H9 (cell line): ENCODE measurements around the gene DHPS. TPM values are rescaled to one million over a fixed set of nuclear protein-coding genes. Genes with fewer than 3 reads are reported as not detected.

Experiments
- DNase-seq: peaks from one replicate; pipeline ENCODE4 v3.0.0-alpha.2; 2017
- H2AFZ ChIP-seq: one replicate; pipeline ENCODE4 v1.6.1; 2013; ENCODE audit warnings: mild to moderate bottlenecking, low read length, control low read depth, moderate library complexity
- H2AK5ac ChIP-seq: 2 replicates; pipeline ENCODE4 v1.6.1; 2013; ENCODE audit warnings: low read length, control low read depth, mixed read lengths; ENCODE audit not compliant: insufficient read length
- H2BK120ac ChIP-seq: one replicate; pipeline ENCODE4 v1.6.1; 2013; ENCODE audit warnings: low read depth, mild to moderate bottlenecking, low read length, control low read depth, inconsistent platforms; ENCODE audit not compliant: poor library complexity, severe bottlenecking
- H2BK12ac ChIP-seq: 2 replicates; pipeline ENCODE4 v1.6.1; 2013; ENCODE audit warnings: low read length, control low read depth, mixed read lengths, low read depth; ENCODE audit not compliant: insufficient read length
- H2BK15ac ChIP-seq: 2 replicates; pipeline ENCODE4 v1.6.1; 2013; ENCODE audit warnings: low read depth, low read length, control low read depth
- H2BK20ac ChIP-seq: one replicate; pipeline ENCODE4 v1.6.1; 2013; ENCODE audit warnings: low read depth, mild to moderate bottlenecking, low read length, control low read depth, inconsistent platforms; ENCODE audit not compliant: poor library complexity, severe bottlenecking
- H2BK5ac ChIP-seq: 2 replicates; pipeline ENCODE4 v1.6.1; 2013; ENCODE audit warnings: low read length, control low read depth, mixed read lengths; ENCODE audit not compliant: insufficient read length
- H3K14ac ChIP-seq: 2 replicates; pipeline ENCODE4 v1.6.1; 2013; ENCODE audit warnings: low read length, control low read depth; ENCODE audit not compliant: insufficient read depth
- H3K18ac ChIP-seq: 2 replicates; pipeline ENCODE4 v1.6.1; 2013; ENCODE audit warnings: low read depth, mild to moderate bottlenecking, mixed read lengths, low read length, control low read depth; ENCODE audit not compliant: insufficient read length
- H3K23ac ChIP-seq: 2 replicates; pipeline ENCODE4 v1.6.1; 2013; ENCODE audit warnings: low read length, control low read depth, mixed read lengths, low read depth; ENCODE audit not compliant: insufficient read length
- H3K23me2 ChIP-seq: 2 replicates; pipeline ENCODE4 v1.6.1; 2013; ENCODE audit warnings: low read depth, mild to moderate bottlenecking, mixed read lengths, low read length, control low read depth; ENCODE audit not compliant: insufficient read length, poor library complexity, severe bottlenecking
- H3K27ac ChIP-seq: 2 replicates; pipeline ENCODE4 v1.5.1; 2013; ENCODE audit warnings: low read length, control low read depth, mixed read lengths, low read depth; ENCODE audit not compliant: insufficient read length
- H3K27me3 ChIP-seq: 2 replicates; pipeline ENCODE4 v1.6.1; 2013; ENCODE audit warnings: low read length, control low read depth, inconsistent platforms; ENCODE audit not compliant: insufficient read depth
- H3K4ac ChIP-seq: 2 replicates; pipeline ENCODE4 v1.6.1; 2013; ENCODE audit warnings: low read depth, mild to moderate bottlenecking, control low read depth, inconsistent platforms, low read length, moderate library complexity
- H3K4me1 ChIP-seq: 2 replicates; pipeline ENCODE4 v1.6.1; 2013; ENCODE audit warnings: low read length, control low read depth, inconsistent platforms; ENCODE audit not compliant: insufficient read depth
- H3K4me2 ChIP-seq: 2 replicates; pipeline ENCODE4 v1.6.1; 2013; ENCODE audit warnings: low read length, control low read depth, mixed read lengths; ENCODE audit not compliant: insufficient read length, insufficient read depth
- H3K56ac ChIP-seq: 2 replicates; pipeline ENCODE4 v1.6.1; 2013; ENCODE audit warnings: low read depth, mild to moderate bottlenecking, mixed read lengths, low read length, control low read depth; ENCODE audit not compliant: insufficient read length
- H3K79me1 ChIP-seq: 2 replicates; pipeline ENCODE4 v1.6.1; 2013; ENCODE audit warnings: low read depth, mild to moderate bottlenecking, moderate library complexity, low read length, control low read depth, inconsistent platforms; ENCODE audit not compliant: insufficient read depth, poor library complexity, severe bottlenecking
- H3K79me2 ChIP-seq: 2 replicates; pipeline ENCODE4 v1.6.1; 2013; ENCODE audit warnings: low read length, control low read depth, inconsistent platforms; ENCODE audit not compliant: insufficient read depth
- H3K9ac ChIP-seq: 2 replicates; pipeline ENCODE4 v1.6.1; 2013; ENCODE audit warnings: low read length, control low read depth, mixed read lengths; ENCODE audit not compliant: insufficient read length; ENCODE audit errors: extremely low read depth
- H3K9me3 ChIP-seq: one replicate; pipeline ENCODE4 v1.6.1; 2013; ENCODE audit warnings: low read depth, low read length, inconsistent platforms; ENCODE audit not compliant: control insufficient read depth
- H3T11ph ChIP-seq: one replicate; pipeline ENCODE4 v1.6.1; 2013; ENCODE audit warnings: mild to moderate bottlenecking, low read length, control low read depth, inconsistent platforms
- H4K20me1 ChIP-seq: one replicate; pipeline ENCODE4 v1.6.1; 2013; ENCODE audit not compliant: control insufficient read depth, insufficient read length, insufficient read depth
- H4K5ac ChIP-seq: 2 replicates; pipeline ENCODE4 v1.6.1; 2013; ENCODE audit warnings: low read depth, mild to moderate bottlenecking, mixed read lengths, low read length, control low read depth; ENCODE audit not compliant: insufficient read length
- H4K8ac ChIP-seq: replicated peaks from 2 replicates; pipeline ENCODE4 v1.6.1; 2013; ENCODE audit warnings: low read length, control low read depth, mixed read lengths, low read depth; ENCODE audit not compliant: insufficient read length
- H4K91ac ChIP-seq: 2 replicates; pipeline ENCODE4 v1.6.1; 2013; ENCODE audit warnings: low read depth, mild to moderate bottlenecking, moderate library complexity, mixed read lengths, low read length, control low read depth; ENCODE audit not compliant: insufficient read length
- H3K27ac Mint-ChIP-seq, 3 experiments: 2 replicates in 2 of 3; 3 replicates in 1 of 3; pipeline ENCODE4 v1.8.0; 2020 to 2021; ENCODE audit warnings: mixed read lengths in 3 of 3, mild to moderate bottlenecking in 1 of 3, moderate library complexity in 1 of 3
- H3K27me3 Mint-ChIP-seq: 2 replicates; pipeline ENCODE4 v1.8.0; 2021; ENCODE audit warnings: low read depth, mild to moderate bottlenecking, moderate library complexity, mixed read lengths
- H3K36me3 Mint-ChIP-seq, 3 experiments: 2 replicates in 2 of 3; 3 replicates in 1 of 3; pipeline ENCODE4 v1.8.0; 2020 to 2021; ENCODE audit warnings: low read depth in 3 of 3, mixed read lengths in 3 of 3; ENCODE audit not compliant: insufficient read depth in 1 of 3
- H3K4me1 Mint-ChIP-seq, 2 experiments: 2 replicates each; pipeline ENCODE4 v1.8.0; 2020; ENCODE audit warnings: mixed read lengths in 2 of 2
- H3K4me3 Mint-ChIP-seq, 2 experiments: 2 replicates in 1 of 2; 3 replicates in 1 of 2; pipeline ENCODE4 v1.8.0; 2020 to 2021; ENCODE audit warnings: mild to moderate bottlenecking in 2 of 2, mixed read lengths in 2 of 2, moderate library complexity in 1 of 2
- H3K9me3 Mint-ChIP-seq, 2 experiments: 2 replicates in 1 of 2; 3 replicates in 1 of 2; pipeline ENCODE4 v1.8.0; 2020; ENCODE audit warnings: mild to moderate bottlenecking in 2 of 2, mixed read lengths in 2 of 2, moderate library complexity in 1 of 2
- WGBS: extraction: QIAGEN DNeasy Blood & Tissue Kit; methylation state at CpG from one replicate; pipeline ENCODE4 v1.1.7; 2013; ENCODE audit warnings: missing lambda C conversion rate, low lambda C conversion rate, mixed read lengths; ENCODE audit not compliant: insufficient read length; ENCODE audit errors: extremely low coverage; 5-methylcytosine and 5-hydroxymethylcytosine counted together
- total RNA-seq: library from RNA; stranded (reverse); gene quantifications from 2 replicates; pipeline ENCODE4 v1.2.1, GENCODE V29; 2021
- TF ChIP-seq, protein P1 (sequence below): fragments of 200-600 bp; sonication (generic); conservative IDR thresholded peaks from 3 replicates; pipeline ENCODE4 v1.8.0; 2021; ENCODE audit warnings: antibody characterized with exemption, mild to moderate bottlenecking

Gene DHPS
- total RNA-seq, 1 experiment from 2014 or later: 94.9 TPM

DNA sequence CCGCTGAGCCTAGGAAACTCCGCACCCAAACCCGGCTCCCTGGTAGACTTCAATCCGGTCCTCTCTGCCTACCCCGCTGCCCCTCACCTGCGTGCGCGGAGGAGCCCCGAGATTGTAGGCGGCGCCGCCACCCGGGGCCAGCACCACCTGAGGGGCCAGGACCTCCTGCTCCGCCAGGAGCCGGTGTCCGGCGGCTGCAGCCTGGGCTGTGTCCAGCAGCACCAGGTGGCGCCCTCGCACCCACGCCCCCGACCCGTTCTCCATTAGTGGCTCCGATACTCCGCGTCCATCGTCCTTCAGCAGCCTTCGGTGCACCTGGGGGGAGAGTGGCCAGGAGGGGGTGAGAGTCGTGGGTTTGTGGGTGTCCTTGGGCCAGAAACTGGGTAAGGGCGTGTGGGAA lies 33.6 kb downstream of the DHPS start:
- Histone ChIP-seq H2AK5ac (no peak overlapping the region), H3K4ac (no peak overlapping the region), H4K20me1 (no peaks in the 10 kb centered on the region), H4K5ac (no peak overlapping the region), H3K23ac (no peak overlapping the region), H3K18ac (no peak overlapping the region), H2BK12ac (no peak overlapping the region), H3K27ac (no peak overlapping the region), H2BK20ac (no peak overlapping the region), H4K8ac (no peak overlapping the region), H3K79me2 (no peaks in the 10 kb centered on the region), H3K23me2 (no peaks in the 10 kb centered on the region), H4K91ac (no peak overlapping the region), H2BK120ac (no peak overlapping the region), H3K14ac (no peak overlapping the region), H3K79me1 (no peaks in the 10 kb centered on the region), H3K27me3 (no peaks in the 10 kb centered on the region), H2AFZ (no peak overlapping the region), H3K4me2 (no peak overlapping the region), H2BK15ac (no peak overlapping the region), H2BK5ac (no peak overlapping the region), H3K9ac (no peak overlapping the region), H3K9me3 (no peaks in the 10 kb centered on the region), H3K56ac (no peak overlapping the region), H3K4me1 (no peaks in the 10 kb centered on the region), H3T11ph (no peak overlapping the region)
- TF ChIP-seq, protein P1, sequence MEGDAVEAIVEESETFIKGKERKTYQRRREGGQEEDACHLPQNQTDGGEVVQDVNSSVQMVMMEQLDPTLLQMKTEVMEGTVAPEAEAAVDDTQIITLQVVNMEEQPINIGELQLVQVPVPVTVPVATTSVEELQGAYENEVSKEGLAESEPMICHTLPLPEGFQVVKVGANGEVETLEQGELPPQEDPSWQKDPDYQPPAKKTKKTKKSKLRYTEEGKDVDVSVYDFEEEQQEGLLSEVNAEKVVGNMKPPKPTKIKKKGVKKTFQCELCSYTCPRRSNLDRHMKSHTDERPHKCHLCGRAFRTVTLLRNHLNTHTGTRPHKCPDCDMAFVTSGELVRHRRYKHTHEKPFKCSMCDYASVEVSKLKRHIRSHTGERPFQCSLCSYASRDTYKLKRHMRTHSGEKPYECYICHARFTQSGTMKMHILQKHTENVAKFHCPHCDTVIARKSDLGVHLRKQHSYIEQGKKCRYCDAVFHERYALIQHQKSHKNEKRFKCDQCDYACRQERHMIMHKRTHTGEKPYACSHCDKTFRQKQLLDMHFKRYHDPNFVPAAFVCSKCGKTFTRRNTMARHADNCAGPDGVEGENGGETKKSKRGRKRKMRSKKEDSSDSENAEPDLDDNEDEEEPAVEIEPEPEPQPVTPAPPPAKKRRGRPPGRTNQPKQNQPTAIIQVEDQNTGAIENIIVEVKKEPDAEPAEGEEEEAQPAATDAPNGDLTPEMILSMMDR: peak; percentile 49
- peak; percentile 76 for DNase-seq
- Mint-ChIP-seq H3K27ac (no peak overlapping the region; a peak in 1 of 7 replicates), H3K36me3 (peaks cover 8 to 17% (median 14%) of the 10 kb centered on the region in 3 experiments), H3K4me1 (peaks cover 0 to 2% of the 10 kb centered on the region in 2 experiments; a peak in 1 of 4 replicates), H3K9me3 (peaks cover 0 to 5% of the 10 kb centered on the region in 2 experiments; a peak in 3 of 5 replicates), H3K4me3 (peak overlapping the region in 1 of 2 experiments; percentile 34; a peak in 1 of 5 replicates), H3K27me3 (peaks cover 2% of the 10 kb centered on the region; the same call in 1 of the 2 replicates)
- no CpG with 5 or more reads among the region's 29 CpGs for WGBS
